Measurements from ENCODE around the gene PHACTR3. TPM values are rescaled to one million over a fixed set of nuclear protein-coding genes. Genes with fewer than 3 reads are reported as not detected.

The PHACTR3 gene
- total RNA-seq, 4 donors from 2014 or later = 0.26 to 3.2 (median 0.57) TPM

DNA sequence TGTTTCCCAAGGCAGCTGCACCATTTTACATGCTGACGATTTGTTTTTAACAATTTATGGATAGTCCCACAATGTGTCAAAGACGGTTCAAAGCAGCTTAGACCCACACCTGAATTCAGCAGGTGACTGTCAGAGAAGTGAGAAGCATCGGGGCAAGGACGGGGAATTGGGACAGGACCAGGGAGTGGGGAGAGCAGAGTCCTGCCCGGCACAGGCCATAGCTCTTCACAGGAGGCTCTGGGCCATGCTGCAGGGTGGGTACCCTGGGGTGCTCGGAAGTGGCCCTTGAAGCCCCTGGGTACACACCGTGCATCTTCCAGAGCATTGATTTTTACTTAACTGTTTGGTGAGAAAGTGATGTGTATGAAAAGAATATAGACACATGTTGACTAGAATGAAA lies 33.2 kb upstream of the PHACTR3 start:
- no peaks in the 10 kb centered on the region for H3K4me1 ChIP-seq
- no peaks in the 10 kb centered on the region for H3K36me3 ChIP-seq
- H3K4me3 ChIP-seq = no peak overlapping the region
- H3K9me3 ChIP-seq = no peaks in the 10 kb centered on the region
- TF ChIP-seq, protein P1, sequence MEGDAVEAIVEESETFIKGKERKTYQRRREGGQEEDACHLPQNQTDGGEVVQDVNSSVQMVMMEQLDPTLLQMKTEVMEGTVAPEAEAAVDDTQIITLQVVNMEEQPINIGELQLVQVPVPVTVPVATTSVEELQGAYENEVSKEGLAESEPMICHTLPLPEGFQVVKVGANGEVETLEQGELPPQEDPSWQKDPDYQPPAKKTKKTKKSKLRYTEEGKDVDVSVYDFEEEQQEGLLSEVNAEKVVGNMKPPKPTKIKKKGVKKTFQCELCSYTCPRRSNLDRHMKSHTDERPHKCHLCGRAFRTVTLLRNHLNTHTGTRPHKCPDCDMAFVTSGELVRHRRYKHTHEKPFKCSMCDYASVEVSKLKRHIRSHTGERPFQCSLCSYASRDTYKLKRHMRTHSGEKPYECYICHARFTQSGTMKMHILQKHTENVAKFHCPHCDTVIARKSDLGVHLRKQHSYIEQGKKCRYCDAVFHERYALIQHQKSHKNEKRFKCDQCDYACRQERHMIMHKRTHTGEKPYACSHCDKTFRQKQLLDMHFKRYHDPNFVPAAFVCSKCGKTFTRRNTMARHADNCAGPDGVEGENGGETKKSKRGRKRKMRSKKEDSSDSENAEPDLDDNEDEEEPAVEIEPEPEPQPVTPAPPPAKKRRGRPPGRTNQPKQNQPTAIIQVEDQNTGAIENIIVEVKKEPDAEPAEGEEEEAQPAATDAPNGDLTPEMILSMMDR (IDR thresholded peaks at IDR 0.05) = no peak
- TF ChIP-seq POLR2A (IDR thresholded peaks at IDR 0.05) = no peak
- DNase-seq = no peak
- intact Hi-C loops (cut with DNase I; ENCODE audit: low total_unique reads) = no loop called here
- H3K27me3 ChIP-seq = peaks cover 0 to 4% of the 10 kb centered on the region in 2 donors
- H3K27ac ChIP-seq = no peak overlapping the region

DNA sequence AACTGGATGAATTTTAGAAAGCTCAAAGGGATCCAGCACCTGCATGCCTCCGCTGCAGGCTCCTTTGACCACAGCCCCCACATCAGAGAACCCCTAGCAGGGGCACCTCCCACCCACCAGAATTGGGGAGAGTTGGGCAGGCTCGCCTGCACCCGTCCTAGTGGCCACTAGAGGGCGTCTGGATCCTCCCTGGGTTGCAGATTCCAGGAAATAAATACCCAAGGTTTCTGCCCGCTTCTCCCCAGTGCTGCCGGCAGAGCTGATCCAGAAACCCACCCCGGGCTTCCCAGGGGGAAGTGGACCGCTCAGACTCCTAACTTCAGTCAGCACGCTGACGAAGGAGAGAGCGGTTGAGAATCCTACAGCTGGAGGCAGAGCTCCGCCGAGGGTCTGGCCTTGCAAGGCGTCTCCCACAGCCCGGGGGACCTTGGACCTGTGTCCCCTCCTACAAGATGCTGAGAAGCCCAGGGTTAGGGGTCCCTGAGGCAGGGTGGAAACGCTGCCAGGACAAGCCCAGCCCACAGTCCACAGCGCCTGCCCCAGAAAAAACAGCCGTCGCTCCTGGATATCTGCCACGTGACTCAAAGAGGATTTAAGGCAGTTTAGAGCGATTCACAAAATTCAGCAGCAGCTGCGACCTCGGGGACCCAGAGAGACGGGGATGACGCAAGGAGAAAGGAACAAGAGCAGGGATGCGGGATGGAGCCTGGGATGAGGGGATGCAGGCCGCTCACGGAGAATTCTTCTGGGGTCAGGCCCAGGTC lies 32.6 kb upstream of the PHACTR3 start:
- Histone ChIP-seq H3K4me1 (peaks cover 0 to under 1% of the 10 kb centered on the region in 2 donors), H3K9me3 (no peaks in the 10 kb centered on the region), H3K27ac (peak overlapping the region; percentile 23 to 46), H3K4me3 (peak overlapping the region in 1 of 2 donors; percentile 28), H3K36me3 (no peaks in the 10 kb centered on the region), H3K27me3 (peaks cover 0 to 10% of the 10 kb centered on the region in 2 donors)
- peak; percentile 32 to 62 for DNase-seq
- intact Hi-C loops (cut with DNase I; ENCODE audit: low total_unique reads) = no loop called here
- TF ChIP-seq, protein P1 (IDR thresholded peaks at IDR 0.05) = peak; percentile 68 to 91 (median 82)
- TF ChIP-seq POLR2A (IDR thresholded peaks at IDR 0.05) = no peak

DNA sequence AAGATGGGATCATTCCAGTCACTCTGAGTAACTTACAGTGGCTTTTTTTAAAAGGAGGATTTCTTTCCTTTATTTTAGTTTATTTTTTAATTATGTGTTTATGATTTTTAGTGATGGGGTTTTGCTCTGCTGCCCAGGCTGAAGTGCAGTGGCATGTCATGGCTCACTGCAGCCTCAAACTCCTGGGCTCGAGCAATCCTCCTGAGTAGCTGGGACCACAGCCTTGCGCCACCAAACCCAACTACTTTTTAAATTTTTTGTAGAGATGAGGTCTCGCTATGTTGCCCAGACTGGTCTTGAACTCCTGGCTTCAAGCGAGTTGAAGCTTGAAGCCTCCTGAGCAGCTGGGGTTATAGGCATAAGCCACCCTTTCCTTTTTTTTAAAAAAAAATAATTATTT lies 31.8 kb upstream of the PHACTR3 start:
- H3K36me3 ChIP-seq = no peaks in the 10 kb centered on the region
- DNase-seq = no peak
- intact Hi-C loops (cut with DNase I; ENCODE audit: low total_unique reads) = no loop called here
- H3K9me3 ChIP-seq = no peaks in the 10 kb centered on the region
- TF ChIP-seq POLR2A (IDR thresholded peaks at IDR 0.05) = no peak
- TF ChIP-seq, protein P1 (IDR thresholded peaks at IDR 0.05) = no peak
- peaks cover 0 to 12% of the 10 kb centered on the region in 2 donors for H3K27me3 ChIP-seq
- no peak overlapping the region for H3K4me3 ChIP-seq
- peaks cover 0 to 6% of the 10 kb centered on the region in 2 donors for H3K4me1 ChIP-seq
- no peak overlapping the region for H3K27ac ChIP-seq

DNA sequence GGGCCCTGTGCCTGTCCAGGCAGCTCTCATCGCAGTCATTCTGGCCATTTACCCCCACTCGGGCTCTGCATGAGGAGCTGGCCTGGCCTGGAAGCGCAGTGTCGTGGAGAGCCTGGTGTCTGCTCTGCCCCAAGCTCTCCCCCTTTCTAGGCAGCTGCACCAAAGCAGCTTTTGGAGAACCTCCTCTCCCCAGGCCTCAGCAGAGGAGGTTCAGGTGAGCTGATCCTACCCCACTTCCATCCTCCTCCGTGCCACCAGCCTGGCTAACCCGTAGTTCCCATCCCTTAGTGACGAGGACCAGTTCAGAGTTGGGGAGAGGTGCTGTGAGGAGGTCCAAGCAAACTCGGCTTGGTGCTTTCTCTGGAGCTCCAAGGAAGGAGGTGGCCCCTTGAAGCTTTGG lies 30.5 kb upstream of the PHACTR3 start:
- no peaks in the 10 kb centered on the region for H3K36me3 ChIP-seq
- H3K27ac ChIP-seq = no peak overlapping the region
- H3K27me3 ChIP-seq = peaks cover 0 to 12% of the 10 kb centered on the region in 2 donors
- no peaks in the 10 kb centered on the region for H3K9me3 ChIP-seq
- no peak overlapping the region for H3K4me3 ChIP-seq
- intact Hi-C loops (cut with DNase I; ENCODE audit: low total_unique reads) = no loop called here
- no peak for DNase-seq
- peaks cover 0 to 6% of the 10 kb centered on the region in 2 donors for H3K4me1 ChIP-seq
- TF ChIP-seq, protein P1 (IDR thresholded peaks at IDR 0.05) = no peak
- no peak for TF ChIP-seq POLR2A (IDR thresholded peaks at IDR 0.05)

DNA sequence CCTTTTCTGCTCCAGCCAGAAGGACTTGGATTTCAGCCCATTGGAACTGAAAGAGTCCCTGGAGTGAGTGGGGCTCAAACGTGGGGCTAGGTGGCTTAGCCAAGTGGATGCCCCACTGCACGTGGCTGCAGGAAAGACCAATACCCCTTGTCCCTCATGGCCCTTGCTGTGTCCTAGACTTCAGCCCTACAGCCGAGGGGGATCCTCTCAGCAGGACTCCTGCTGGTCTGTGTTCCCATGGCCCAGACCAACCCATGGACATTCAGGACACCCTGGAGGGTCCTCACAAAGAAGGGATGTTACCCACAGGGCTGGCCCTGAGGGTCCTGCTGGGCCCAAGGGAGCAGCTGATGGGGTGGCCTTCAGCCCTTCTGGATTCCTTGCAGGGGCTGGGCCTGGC lies 30.0 kb upstream of the PHACTR3 start:
- TF ChIP-seq, protein P1 (IDR thresholded peaks at IDR 0.05) = no peak
- TF ChIP-seq POLR2A (IDR thresholded peaks at IDR 0.05) = no peak
- Histone ChIP-seq H3K27ac (no peak overlapping the region), H3K9me3 (no peaks in the 10 kb centered on the region), H3K27me3 (peaks cover 0 to 12% of the 10 kb centered on the region in 2 donors), H3K36me3 (no peaks in the 10 kb centered on the region), H3K4me1 (peaks cover 0 to 6% of the 10 kb centered on the region in 2 donors), H3K4me3 (no peak overlapping the region)
- DNase-seq = no peak
- intact Hi-C loops (cut with DNase I; ENCODE audit: low total_unique reads) = no loop called here
